PC-3 (cell line): ENCODE data around the gene TECPR2. TPM values are rescaled to one million over a fixed set of nuclear protein-coding genes. Genes with fewer than 3 reads are reported as not detected.

Source experiments
- ATAC-seq: fragments of 200-7000 bp; cut with Tn5 transposase; 2 replicates; pipeline ENCODE4 v1.9.1; 2020; ENCODE audit warnings: mild to moderate bottlenecking, moderate library complexity
- BruUV-seq: library from RNA; stranded (reverse); fragments of 400-500 nt; replicated peaks from 2 replicates; lab custom pipeline; 2021; lab: Mats Ljungman, UMichigan
- CTCF ChIA-PET: fragments of 300-600 bp; sonication (Branson Sonifier 250); formaldehyde crosslinking; loops from one replicate; lab custom pipeline; 2022; ENCODE audit warnings: antibody characterized with exemption; lab: Charles Lee
- POLR2A ChIA-PET: fragments of 300-600 bp; sonication (Branson Sonifier 250); formaldehyde crosslinking; loops from one replicate; lab custom pipeline; 2022; ENCODE audit warnings: antibody characterized with exemption; ENCODE audit not compliant: unreplicated experiment; lab: Charles Lee
- DNase-seq: peaks from one replicate; pipeline ENCODE4 v3.0.0-alpha.2; 2015
- H2AFZ ChIP-seq: fragments of 300-600 bp; sonication (generic); 2 replicates; pipeline ENCODE4 v1.6.0; 2016; ENCODE audit warnings: antibody characterized with exemption, low read length
- H3F3A ChIP-seq: fragments of 300-600 bp; sonication (generic); one replicate; pipeline ENCODE4 v1.6.0; 2017; ENCODE audit warnings: antibody characterized with exemption, low read length, control low read depth, mild to moderate bottlenecking; ENCODE audit not compliant: unreplicated experiment
- H3K27ac ChIP-seq: fragments of 300-600 bp; sonication (generic); 2 replicates; pipeline ENCODE4 v1.5.1; 2016; ENCODE audit warnings: mild to moderate bottlenecking, low read length
- H3K27me3 ChIP-seq: fragments of 300-600 bp; sonication (generic); 2 replicates; pipeline ENCODE4 v1.6.1; 2016; ENCODE audit warnings: low read length, mixed read lengths
- H3K36me3 ChIP-seq: fragments of 300-600 bp; sonication (generic); 2 replicates; pipeline ENCODE4 v1.6.1; 2016; ENCODE audit warnings: low read depth, mixed run types, low read length, mixed read lengths
- H3K4me1 ChIP-seq: fragments of 300-600 bp; sonication (generic); 2 replicates; pipeline ENCODE4 v1.5.1; 2016; ENCODE audit warnings: low read length; ENCODE audit not compliant: insufficient read depth
- H3K4me2 ChIP-seq: fragments of 300-600 bp; sonication (generic); 2 replicates; pipeline ENCODE4 v1.6.0; 2016; ENCODE audit warnings: low read length
- H3K4me3 ChIP-seq: fragments of 300-600 bp; sonication (generic); 2 replicates; pipeline ENCODE4 v1.5.1; 2016; ENCODE audit warnings: mild to moderate bottlenecking, low read length, mixed read lengths
- H3K79me2 ChIP-seq: fragments of 300-600 bp; sonication (generic); 2 replicates; pipeline ENCODE4 v1.6.1; 2017; ENCODE audit warnings: low read length, mixed read lengths
- H3K9ac ChIP-seq: fragments of 300-600 bp; sonication (generic); 2 replicates; pipeline ENCODE4 v1.6.0; 2016; ENCODE audit warnings: mild to moderate bottlenecking, low read length
- H3K9me2 ChIP-seq: fragments of 300-600 bp; sonication (generic); replicated peaks from 2 replicates; pipeline ENCODE4 v1.6.1; 2016; ENCODE audit warnings: mixed run types, low read length, mixed read lengths
- H3K9me3 ChIP-seq: fragments of 300-600 bp; sonication (generic); 2 replicates; pipeline ENCODE4 v1.6.1; 2016; ENCODE audit warnings: low read length, mixed read lengths
- H4K20me1 ChIP-seq: fragments of 300-600 bp; sonication (generic); 2 replicates; pipeline ENCODE4 v1.6.1; 2016; ENCODE audit warnings: low read length, mixed read lengths
- EZH2 ChIP-seq: fragments of 300-600 bp; sonication (generic); IDR thresholded peaks from one replicate; pipeline ENCODE4 v1.6.1; 2017; ENCODE audit warnings: antibody characterized with exemption, mild to moderate bottlenecking, low read length; ENCODE audit not compliant: unreplicated experiment
- EZH2phosphoT487 ChIP-seq: fragments of 300-600 bp; sonication (generic); IDR thresholded peaks from 2 replicates; pipeline ENCODE4 v1.6.1; 2018; ENCODE audit warnings: mild to moderate bottlenecking, antibody characterized with exemption, low read length, borderline replicate concordance
- intact Hi-C: fragments of 100-400 bp; cut with micrococcal nuclease; formaldehyde crosslinking; loops from 2 replicates; pipeline ENCODE4 v1.9.0; 2023
- total RNA-seq: library from RNA; depleted of rRNA; stranded (reverse); fragments of >200 nt; gene quantifications from 2 replicates; pipeline ENCODE4 v1.2.3, GENCODE V29; 2014
- TF ChIP-seq, protein P1 (sequence below): fragments of 300-600 bp; sonication (generic); conservative IDR thresholded peaks from 2 replicates; pipeline ENCODE4 v1.5.1; 2017; ENCODE audit warnings: antibody characterized with exemption, low read depth, mild to moderate bottlenecking, low read length

TECPR2 gene
- total RNA-seq, 1 experiment from 2014 or later: 15.7 TPM

DNA sequence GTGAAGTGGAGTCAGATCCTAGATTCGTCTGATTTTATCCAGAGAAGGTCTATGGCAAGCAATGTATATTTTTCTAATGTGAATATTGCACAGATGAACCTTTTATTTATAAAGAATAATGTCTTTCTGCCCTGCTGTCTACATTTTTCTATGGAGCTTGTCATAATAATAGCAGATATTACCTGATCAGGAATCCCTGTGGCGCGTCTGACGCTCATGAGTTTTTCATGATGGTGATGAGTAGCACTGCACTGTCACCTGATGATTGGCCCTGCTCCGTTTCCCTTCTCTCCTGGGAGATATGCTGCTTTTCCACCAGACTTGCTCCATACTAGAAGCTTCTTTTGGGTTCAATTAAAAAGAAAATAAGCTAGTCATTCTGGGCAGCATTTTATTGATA lies 20.5 kb upstream of the TECPR2 start:
- Histone ChIP-seq H2AFZ (no peak overlapping the region), H3K9ac (no peak overlapping the region), H3K79me2 (no peaks in the 10 kb centered on the region), H3K27me3 (no peaks in the 10 kb centered on the region), H3K9me3 (no peaks in the 10 kb centered on the region), H3K27ac (no peak overlapping the region), H3K9me2 (no peaks in the 10 kb centered on the region), H3K4me3 (no peak overlapping the region), H3K36me3 (peaks cover 25% of the 10 kb centered on the region), H3K4me1 (no peaks in the 10 kb centered on the region), H3F3A (no peaks in the 10 kb centered on the region), H4K20me1 (no peaks in the 10 kb centered on the region), H3K4me2 (no peak overlapping the region)
- CTCF ChIA-PET: no interaction called here
- no peak for ATAC-seq
- no TSS peak for BruUV-seq
- TF ChIP-seq, protein P1, sequence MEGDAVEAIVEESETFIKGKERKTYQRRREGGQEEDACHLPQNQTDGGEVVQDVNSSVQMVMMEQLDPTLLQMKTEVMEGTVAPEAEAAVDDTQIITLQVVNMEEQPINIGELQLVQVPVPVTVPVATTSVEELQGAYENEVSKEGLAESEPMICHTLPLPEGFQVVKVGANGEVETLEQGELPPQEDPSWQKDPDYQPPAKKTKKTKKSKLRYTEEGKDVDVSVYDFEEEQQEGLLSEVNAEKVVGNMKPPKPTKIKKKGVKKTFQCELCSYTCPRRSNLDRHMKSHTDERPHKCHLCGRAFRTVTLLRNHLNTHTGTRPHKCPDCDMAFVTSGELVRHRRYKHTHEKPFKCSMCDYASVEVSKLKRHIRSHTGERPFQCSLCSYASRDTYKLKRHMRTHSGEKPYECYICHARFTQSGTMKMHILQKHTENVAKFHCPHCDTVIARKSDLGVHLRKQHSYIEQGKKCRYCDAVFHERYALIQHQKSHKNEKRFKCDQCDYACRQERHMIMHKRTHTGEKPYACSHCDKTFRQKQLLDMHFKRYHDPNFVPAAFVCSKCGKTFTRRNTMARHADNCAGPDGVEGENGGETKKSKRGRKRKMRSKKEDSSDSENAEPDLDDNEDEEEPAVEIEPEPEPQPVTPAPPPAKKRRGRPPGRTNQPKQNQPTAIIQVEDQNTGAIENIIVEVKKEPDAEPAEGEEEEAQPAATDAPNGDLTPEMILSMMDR: no peak
- TF ChIP-seq EZH2phosphoT487 (no peak), EZH2 (no peak)
- POLR2A ChIA-PET: interaction anchor here (0.8 kb wide), 1 partner anchor 114 kb away, joined by 4 read pairs; no protein-coding TSS in a partner anchor
- DNase-seq: no peak
- intact Hi-C loops: no loop called here

DNA sequence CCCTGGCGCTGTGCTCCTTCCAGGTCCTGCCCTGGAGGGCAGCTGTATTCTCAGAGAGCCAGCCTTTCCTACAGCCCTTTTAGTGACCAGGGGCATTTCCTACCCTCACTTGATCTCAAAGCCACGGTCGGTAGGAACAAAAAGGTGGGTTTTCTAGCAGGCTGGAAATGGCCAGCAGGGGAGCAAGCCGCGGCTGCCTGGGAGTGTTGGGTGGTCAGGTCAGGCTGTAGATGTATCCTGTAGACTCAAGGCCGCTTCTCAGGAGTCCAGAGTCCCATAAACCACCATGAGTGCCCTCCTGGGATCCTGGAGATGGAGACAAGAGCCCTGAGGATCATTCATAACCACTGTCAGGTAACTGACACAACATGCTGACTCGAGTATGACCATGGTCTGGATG lies 18.7 kb upstream of the TECPR2 start:
- POLR2A ChIA-PET: no interaction called here
- Histone ChIP-seq H3F3A (no peaks in the 10 kb centered on the region), H3K9me3 (no peaks in the 10 kb centered on the region), H3K27me3 (no peaks in the 10 kb centered on the region), H3K27ac (no peak overlapping the region), H3K4me3 (no peak overlapping the region), H3K4me2 (no peak overlapping the region), H3K4me1 (no peaks in the 10 kb centered on the region), H4K20me1 (no peaks in the 10 kb centered on the region), H3K9ac (no peak overlapping the region), H3K79me2 (no peaks in the 10 kb centered on the region), H2AFZ (no peak overlapping the region), H3K9me2 (no peaks in the 10 kb centered on the region), H3K36me3 (peaks cover 23% of the 10 kb centered on the region)
- no peak for DNase-seq
- BruUV-seq: no TSS peak
- no peak for ATAC-seq
- CTCF ChIA-PET: no interaction called here
- intact Hi-C loops: no loop called here
- TF ChIP-seq EZH2: no peak

DNA sequence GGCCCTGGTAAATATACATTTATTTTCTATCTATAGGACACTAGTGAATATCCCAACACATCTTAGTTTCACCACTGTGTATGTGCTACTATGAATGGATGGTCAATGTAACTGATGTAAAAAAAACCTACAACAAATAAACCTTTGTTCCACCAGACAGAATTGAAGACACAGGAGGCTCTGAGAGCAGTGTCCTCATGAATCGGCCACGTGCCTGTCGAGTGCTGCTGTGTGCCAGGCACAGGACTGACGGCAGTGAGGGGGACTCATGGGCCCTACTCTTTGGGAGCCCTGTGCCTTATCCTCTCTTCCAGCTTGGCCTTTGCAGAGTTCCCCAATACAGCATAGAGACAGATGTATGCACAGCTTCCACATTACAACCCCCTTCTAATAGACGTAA lies 18.3 kb upstream of the TECPR2 start:
- no TSS peak for BruUV-seq
- no peak; the same call in 1 of the 2 replicates for ATAC-seq

More for the DNA sequence above, 18.3 kb upstream of the TECPR2 start:
- no peak overlapping the region for H3K27ac ChIP-seq
- no peaks in the 10 kb centered on the region for H3F3A ChIP-seq
- intact Hi-C loops: no loop called here
- no peaks in the 10 kb centered on the region for H3K9me2 ChIP-seq
- no peak for DNase-seq
- no peak overlapping the region for H3K4me3 ChIP-seq
- H4K20me1 ChIP-seq: no peaks in the 10 kb centered on the region
- no peaks in the 10 kb centered on the region for H3K27me3 ChIP-seq
- TF ChIP-seq EZH2 (no peak), EZH2phosphoT487 (no peak)
- TF ChIP-seq, protein P1: no peak
- H3K36me3 ChIP-seq: peaks cover 21% of the 10 kb centered on the region
- H3K4me2 ChIP-seq: no peak overlapping the region
- ChIA-PET POLR2A (no interaction called here), CTCF (no interaction called here)
- no peaks in the 10 kb centered on the region for H3K9me3 ChIP-seq
- H3K9ac ChIP-seq: no peak overlapping the region
- no peaks in the 10 kb centered on the region for H3K79me2 ChIP-seq
- H2AFZ ChIP-seq: no peak overlapping the region
- H3K4me1 ChIP-seq: no peaks in the 10 kb centered on the region
